Astrocyte of the cerebellum (primary cell): ENCODE data around the gene IFFO2.
"Not testable (repeated sequence)": the region's sequence is repeated elsewhere in the genome, so short reads cannot be mapped to it uniquely, and the experiment has no call there.

ENCODE experiments used
- DNase-seq: peaks from one replicate; pipeline ENCODE4 v3.0.0-alpha.2; 2011; ENCODE audit warnings: low read depth
- H3K4me3 ChIP-seq: 2 replicates; pipeline ENCODE4 v1.5.1; 2011; ENCODE audit warnings: mild to moderate bottlenecking, low read depth, low read length, moderate library complexity
- CTCF ChIP-seq: IDR thresholded peaks from 2 replicates; pipeline ENCODE4 v1.5.1; 2012; ENCODE audit warnings: low read length, low read depth, moderate library complexity, mild to moderate bottlenecking; ENCODE audit errors: missing control alignments
- in situ Hi-C: cut with HindIII; loops from 2 replicates; pipeline ENCODE4 v1.10.0; 2017; ENCODE audit warnings: low sequenced_read_pairs

The IFFO2 gene

GRCh38 chr1:18901147-18901951, 55.1 kb downstream of the IFFO2 start:
- DNase-seq = no peak
- in situ Hi-C loops = loop anchor here (10.0 kb wide), 1 partner anchor 193 kb away; no protein-coding TSS in a partner anchor
- H3K4me3 ChIP-seq = peak overlapping the region; percentile 71
- TF ChIP-seq CTCF = no peak

GRCh38 chr1:18900303-18900841, 56.1 kb downstream of the IFFO2 start:
- H3K4me3 ChIP-seq = no peak overlapping the region
- in situ Hi-C loops = loop anchor here (10.0 kb wide), 1 partner anchor 194 kb away; no protein-coding TSS in a partner anchor
- DNase-seq = no peak
- TF ChIP-seq CTCF = no peak

GRCh38 chr1:18899363-18900049, 57.0 kb downstream of the IFFO2 start:
- TF ChIP-seq CTCF = no peak
- no peak for DNase-seq
- in situ Hi-C loops = loop anchor here (10.0 kb wide), 1 partner anchor 195 kb away; no protein-coding TSS in a partner anchor
- H3K4me3 ChIP-seq = no peak overlapping the region

- no peak overlapping the region for H3K4me3 ChIP-seq
- no peak for TF ChIP-seq CTCF
- DNase-seq = no peak
- in situ Hi-C loops = no loop called here
Observed at GRCh38 chr1:18898567-18898966, 57.9 kb downstream of the IFFO2 start.

- no peak for DNase-seq
- TF ChIP-seq CTCF = no peak
- in situ Hi-C loops = no loop called here
- H3K4me3 ChIP-seq = no peak overlapping the region
Observed at GRCh38 chr1:18895317-18895716, 61.2 kb downstream of the IFFO2 start.

- in situ Hi-C loops = no loop called here
- DNase-seq = no peak
- H3K4me3 ChIP-seq = no peak overlapping the region
- TF ChIP-seq CTCF = no peak
Observed at GRCh38 chr1:18893120-18893519, 63.4 kb downstream of the IFFO2 start.

- DNase-seq, H3K4me3 ChIP-seq, in situ Hi-C loops: not testable (repeated sequence)
Observed at GRCh38 chr1:18891858-18892257, 64.6 kb downstream of the IFFO2 start.
